MCF 10A (cell line): ENCODE measurements around the gene LSM7. TPM values are rescaled to one million over a fixed set of nuclear protein-coding genes. Genes with fewer than 3 reads are reported as not detected.

ENCODE experiments used
- BruUV-seq: library from RNA; stranded (reverse); fragments of 400-500 nt; replicated peaks from 2 replicates; lab custom pipeline; 2021; lab: Mats Ljungman, UMichigan
- CTCF ChIA-PET: fragments of 300-600 bp; sonication (Branson Sonifier 250); formaldehyde crosslinking; extraction: SDS; loops from one replicate; lab custom pipeline; 2021; ENCODE audit warnings: antibody characterized with exemption, inconsistent platforms; lab: Yijun Ruan, JAX
- POLR2A ChIA-PET: fragments of 300-600, 350-650 bp; sonication (Branson Sonifier 250); formaldehyde crosslinking; extraction: SDS; loops from one replicate; lab custom pipeline; 2020; ENCODE audit warnings: antibody characterized with exemption, inconsistent platforms; lab: Yijun Ruan, JAX
- DNase-seq: peaks from one replicate; pipeline ENCODE4 v3.0.0-alpha.2; 2018; ENCODE audit not compliant: unreplicated experiment
- H3K27ac Mint-ChIP-seq: one replicate; pipeline ENCODE4 v1.8.0; 2022; ENCODE audit warnings: mild to moderate bottlenecking, low read depth, mixed read lengths; ENCODE audit not compliant: unreplicated experiment
- H3K27me3 Mint-ChIP-seq: one replicate; pipeline ENCODE4 v1.8.0; 2022; ENCODE audit warnings: mixed read lengths; ENCODE audit not compliant: insufficient read depth, unreplicated experiment
- H3K36me3 Mint-ChIP-seq: one replicate; pipeline ENCODE4 v1.8.0; 2022; ENCODE audit warnings: mild to moderate bottlenecking, moderate library complexity, mixed read lengths; ENCODE audit not compliant: insufficient read depth, unreplicated experiment
- H3K4me1 Mint-ChIP-seq: one replicate; pipeline ENCODE4 v1.8.0; 2022; ENCODE audit warnings: mixed read lengths; ENCODE audit not compliant: insufficient read depth, unreplicated experiment
- H3K4me3 Mint-ChIP-seq: one replicate; pipeline ENCODE4 v1.8.0; 2022; ENCODE audit warnings: mild to moderate bottlenecking, moderate library complexity, mixed read lengths; ENCODE audit not compliant: unreplicated experiment
- H3K9me3 Mint-ChIP-seq: one replicate; pipeline ENCODE4 v1.8.0; 2022; ENCODE audit warnings: mixed read lengths; ENCODE audit not compliant: unreplicated experiment
- CTCF ChIP-seq: fragments of 200-600 bp; IDR thresholded peaks from one replicate; pipeline ENCODE4 v1.8.0; 2022; ENCODE audit warnings: antibody characterized with exemption, mild to moderate bottlenecking; ENCODE audit not compliant: unreplicated experiment
- intact Hi-C: fragments of 100-400 bp; cut with micrococcal nuclease; formaldehyde crosslinking; loops from 2 replicates; pipeline ENCODE4 v1.14.1; 2022
- total RNA-seq: library from RNA; stranded (reverse); gene quantifications from 2 replicates; pipeline ENCODE4 v1.2.3, GENCODE V29; 2022

The LSM7 gene
- total RNA-seq, 1 experiment from 2014 or later = 135 TPM

- Mint-ChIP-seq H3K36me3 (peaks cover 60% of the 10 kb centered on the region), H3K4me3 (peak overlapping the region; percentile 28), H3K27me3 (no peaks in the 10 kb centered on the region), H3K9me3 (no peaks in the 10 kb centered on the region), H3K4me1 (peaks cover 19% of the 10 kb centered on the region), H3K27ac (no peak overlapping the region)
- ChIA-PET CTCF (interaction anchor here (0.6 to 2.4 kb wide), 11 partner anchors 8 to 133 kb away, joined by 3 to 10 read pairs (median 6); partner anchors contain the start of gene PLEKHJ1), POLR2A (no interaction called here)
- intact Hi-C loops = loop anchor here (1.0 to 10.0 kb wide), 2 partner anchors 116 to 340 kb away; no protein-coding TSS in a partner anchor
- TF ChIP-seq CTCF = peak; percentile 60
- no TSS peak for BruUV-seq
- peak; percentile 74 for DNase-seq
These were observed 53.4 kb downstream of the LSM7 start for GRCh38 chr19:2274931-2275535.

- H3K27me3 Mint-ChIP-seq = no peaks in the 10 kb centered on the region
- BruUV-seq = no TSS peak
- intact Hi-C loops = loop anchor here (10.0 kb wide), 1 partner anchor 341 kb away; no protein-coding TSS in a partner anchor
- H3K36me3 Mint-ChIP-seq = peaks cover 64% of the 10 kb centered on the region
- H3K4me3 Mint-ChIP-seq = peak overlapping the region; percentile 50
- no peak overlapping the region for H3K27ac Mint-ChIP-seq
- CTCF ChIA-PET = interaction anchor here (0.5 to 2.4 kb wide), 16 partner anchors 9 to 133 kb away, joined by 3 to 10 read pairs (median 4); partner anchors contain the start of gene PLEKHJ1
- no peak for TF ChIP-seq CTCF
- DNase-seq = no peak
- POLR2A ChIA-PET = interaction anchor here (0.8 to 1.5 kb wide), 2 partner anchors 35 to 37 kb away, joined by 3 read pairs; no protein-coding TSS in a partner anchor
- H3K9me3 Mint-ChIP-seq = no peaks in the 10 kb centered on the region
- peaks cover 19% of the 10 kb centered on the region for H3K4me1 Mint-ChIP-seq
These were observed 54.1 kb downstream of the LSM7 start for GRCh38 chr19:2274185-2274711.

GRCh38 chr19:2273356-2274184 is 54.8 kb downstream of the LSM7 start:
- Mint-ChIP-seq H3K4me3 (peak overlapping the region; percentile 91), H3K27ac (no peak overlapping the region), H3K9me3 (no peaks in the 10 kb centered on the region), H3K4me1 (peaks cover 19% of the 10 kb centered on the region), H3K36me3 (peaks cover 68% of the 10 kb centered on the region), H3K27me3 (no peaks in the 10 kb centered on the region)
- BruUV-seq = no TSS peak
- ChIA-PET POLR2A (interaction anchor here (0.8 to 1.5 kb wide), 2 partner anchors 34 to 36 kb away, joined by 3 read pairs; no protein-coding TSS in a partner anchor), CTCF (interaction anchor here (0.5 to 2.5 kb wide), 11 partner anchors 10 to 118 kb away, joined by 3 to 20 read pairs (median 4); no protein-coding TSS in a partner anchor)
- DNase-seq = peak; percentile 73
- TF ChIP-seq CTCF = peak; percentile 94
- intact Hi-C loops = loop anchor here (1.0 to 10.0 kb wide), 3 partner anchors 37 to 341 kb away; partner anchors contain the start of genes PLEKHJ1 and SF3A2

Other genes starting within 250 kb of the LSM7 start
- 40.9 and 47.2 TPM in 2 replicates for gene MOB3A, start 232.3 kb downstream of the LSM7 start, total RNA-seq
- gene IZUMO4, start 231.7 kb downstream of the LSM7 start, total RNA-seq = 3.1 and 5.3 TPM in 2 replicates
- gene AP3D1, start 177.0 kb downstream of the LSM7 start, total RNA-seq = 172 and 181 TPM in 2 replicates
- gene DOT1L, start 164.7 kb downstream of the LSM7 start, total RNA-seq = 27.0 and 28.4 TPM in 2 replicates
- gene PLEKHJ1, start 92.3 kb downstream of the LSM7 start, total RNA-seq = 44.3 and 54.1 TPM in 2 replicates
- gene SF3A2, start 91.8 kb downstream of the LSM7 start, total RNA-seq = 101 and 119 TPM in 2 replicates
- 11.9 and 21.2 TPM in 2 replicates for gene AMH, start 79.3 kb downstream of the LSM7 start, total RNA-seq
- 0.37 and 0.49 TPM in 2 replicates for gene JSRP1, start 72.2 kb downstream of the LSM7 start, total RNA-seq
- gene PEAK3, start 46.4 kb downstream of the LSM7 start, total RNA-seq = not detected in 2 replicates
- gene LINGO3, start 20.4 kb downstream of the LSM7 start, total RNA-seq = not detected in 2 replicates
- gene SPPL2B, start 98 bp upstream of the LSM7 start, total RNA-seq = 70.1 and 70.9 TPM in 2 replicates
- gene TMPRSS9, start 31.7 kb upstream of the LSM7 start, total RNA-seq = not detected in 2 replicates
- 123 and 188 TPM in 2 replicates for gene TIMM13, start 99.0 kb upstream of the LSM7 start, total RNA-seq
- gene LMNB2, start 128.4 kb upstream of the LSM7 start, total RNA-seq = 85.2 and 85.6 TPM in 2 replicates
- gene GADD45B, start 147.5 kb upstream of the LSM7 start, total RNA-seq = 28.0 and 53.8 TPM in 2 replicates